GM12878 (cell line): ENCODE measurements around the gene IGSF11. TPM values are rescaled to one million over a fixed set of nuclear protein-coding genes. Genes with fewer than 3 reads are reported as not detected.

Experiments
- ATF7 ChIP-seq: fragments of 450-650 bp; IDR thresholded peaks from 2 replicates; pipeline ENCODE4 v1.6.1; 2016; ENCODE audit warnings: low read depth, mild to moderate bottlenecking
- BRCA1 ChIP-seq: IDR thresholded peaks from 2 replicates; pipeline ENCODE4 v1.6.1; 2011; ENCODE audit warnings: low read depth, low read length, improper control_type of control experiment
- CHD4 ChIP-seq: fragments of 200-600 bp; sonication (generic); IDR thresholded peaks from 2 replicates; pipeline ENCODE4 v1.6.1; 2016; ENCODE audit warnings: mild to moderate bottlenecking
- DPF2 ChIP-seq: fragments of 450-650 bp; IDR thresholded peaks from 2 replicates; pipeline ENCODE4 v1.6.1; 2017; ENCODE audit warnings: mild to moderate bottlenecking
- ESRRA ChIP-seq: IDR thresholded peaks from 2 replicates; pipeline ENCODE4 v1.6.1; 2012; ENCODE audit warnings: mild to moderate bottlenecking, low read length, improper control_type of control experiment
- FOXK2 ChIP-seq: fragments of 450-650 bp; IDR thresholded peaks from 2 replicates; pipeline ENCODE4 v1.6.1; 2017; ENCODE audit warnings: mild to moderate bottlenecking, moderate library complexity
- IKZF2 ChIP-seq, 2 experiments: fragments of 450-650 bp; IDR thresholded peaks; 2 replicates each; pipeline ENCODE4 v1.6.1; 2017; ENCODE audit warnings: mild to moderate bottlenecking in 2 of 2, moderate library complexity in 2 of 2
- KDM1A ChIP-seq: fragments of 200-600 bp; sonication (generic); IDR thresholded peaks from 2 replicates; pipeline ENCODE4 v1.6.1; 2016; ENCODE audit warnings: borderline replicate concordance
- MTA2 ChIP-seq: fragments of 450-650 bp; IDR thresholded peaks from 2 replicates; pipeline ENCODE4 v1.6.1; 2016; ENCODE audit warnings: low read depth, mild to moderate bottlenecking, moderate library complexity
- MYB ChIP-seq: fragments of 150-350 bp; IDR thresholded peaks from 2 replicates; pipeline ENCODE4 v1.6.1; 2014; ENCODE audit warnings: mild to moderate bottlenecking, low read depth, low read length, borderline replicate concordance
- NFIC ChIP-seq: IDR thresholded peaks from 2 replicates; pipeline ENCODE4 v1.6.1; 2012; ENCODE audit warnings: low read depth, mild to moderate bottlenecking, inconsistent platforms, low read length, moderate library complexity
- NR2C1 ChIP-seq: fragments of 450-650 bp; IDR thresholded peaks from 2 replicates; pipeline ENCODE4 v1.6.1; 2017; ENCODE audit warnings: antibody characterized with exemption, mild to moderate bottlenecking, moderate library complexity
- POLR2A ChIP-seq: IDR thresholded peaks from 2 replicates; pipeline ENCODE4 v1.6.1; 2011; ENCODE audit warnings: low read depth, mild to moderate bottlenecking, low read length
- POU2F2 ChIP-seq: IDR thresholded peaks from 3 replicates; pipeline ENCODE4 v1.6.1; 2011; ENCODE audit warnings: low read depth, mild to moderate bottlenecking, low read length, borderline replicate concordance
- RAD21 ChIP-seq: IDR thresholded peaks from 2 replicates; pipeline ENCODE4 v1.6.1; 2011; ENCODE audit warnings: mild to moderate bottlenecking, low read depth, low read length, moderate library complexity; ENCODE audit not compliant: insufficient read depth
- SIX5 ChIP-seq: IDR thresholded peaks from 2 replicates; pipeline ENCODE4 v1.6.1; 2011; ENCODE audit warnings: mild to moderate bottlenecking, low read depth, low read length, moderate library complexity; ENCODE audit not compliant: severe bottlenecking
- SMAD1 ChIP-seq: fragments of 450-650 bp; IDR thresholded peaks from 2 replicates; pipeline ENCODE4 v1.6.1; 2018; ENCODE audit warnings: mild to moderate bottlenecking, low read depth; ENCODE audit not compliant: partially characterized antibody
- SMAD5 ChIP-seq: IDR thresholded peaks from 2 replicates; pipeline ENCODE4 v1.6.1; 2016; ENCODE audit warnings: antibody characterized with exemption, low read depth
- SMARCA5 ChIP-seq: fragments of 450-650 bp; IDR thresholded peaks from 2 replicates; pipeline ENCODE4 v1.6.1; 2017; ENCODE audit warnings: mild to moderate bottlenecking
- SMC3 ChIP-seq: IDR thresholded peaks from 2 replicates; pipeline ENCODE4 v1.6.1; 2011; ENCODE audit warnings: low read length, improper control_type of control experiment, borderline replicate concordance
- SUZ12 ChIP-seq: fragments of 200-600 bp; sonication (generic); IDR thresholded peaks from one replicate; pipeline ENCODE4 v1.6.1; 2018; ENCODE audit warnings: antibody characterized with exemption, mild to moderate bottlenecking; ENCODE audit not compliant: unreplicated experiment
- YY1 ChIP-seq: IDR thresholded peaks from 2 replicates; pipeline ENCODE4 v1.6.1; 2011; ENCODE audit warnings: low read depth, mild to moderate bottlenecking, low read length
- ZNF274 ChIP-seq: IDR thresholded peaks from one replicate; pipeline ENCODE4 v1.8.0; 2011; ENCODE audit not compliant: insufficient read length, insufficient read depth
- ZNF384 ChIP-seq: IDR thresholded peaks from 2 replicates; pipeline ENCODE4 v1.6.1; 2012; ENCODE audit warnings: low read depth, mild to moderate bottlenecking, low read length, improper control_type of control experiment, borderline replicate concordance
- ZZZ3 ChIP-seq: IDR thresholded peaks from 2 replicates; pipeline ENCODE4 v1.6.1; 2011; ENCODE audit warnings: low read depth; ENCODE audit not compliant: control insufficient read depth, insufficient read length
- polyA plus RNA-seq, 11 experiments: library from polyadenylated mRNA; depleted of rRNA in 4 of 11; unstranded in 6 of 11; stranded (reverse) in 5 of 11; fragments of >200 nt; fragmentation: Nextera tagmentation in 4 of 11; fragmentation: Illumina TruSeq in 1 of 11; extraction: Ambion mirVana in 4 of 11; extraction: Trizol in 1 of 11; gene quantifications; 1 replicate in 1 of 11; 2 replicates in 10 of 11; pipeline versions ENCODE4 v1.2.1 to v1.2.3, GENCODE V29; 2011 to 2016; ENCODE audit warnings: inconsistent platforms in 2 of 11, missing spikeins in 2 of 11, low read depth in 1 of 11
- total RNA-seq, 4 experiments: library from RNA; depleted of rRNA in 3 of 4; stranded (reverse); fragments of >200 nt in 3 of 4; fragmentation: Illumina TruSeq in 1 of 4; extraction: Trizol in 1 of 4; gene quantifications; 2 replicates each; pipeline versions ENCODE4 v1.2.1 to v1.2.3, GENCODE V29; 2013 to 2021
- TF ChIP-seq, protein P1 (sequence below): fragments of 450-650 bp; IDR thresholded peaks from 2 replicates; pipeline ENCODE4 v1.6.1; 2017; ENCODE audit warnings: mild to moderate bottlenecking
- TF ChIP-seq, protein P2 (sequence below): fragments of 450-650 bp; IDR thresholded peaks from 2 replicates; pipeline ENCODE4 v1.6.1; 2016; ENCODE audit warnings: mild to moderate bottlenecking
- TF ChIP-seq, protein P3 (sequence below): fragments of 450-650 bp; IDR thresholded peaks from 2 replicates; pipeline ENCODE4 v1.6.1; 2017; ENCODE audit warnings: antibody characterized with exemption, mild to moderate bottlenecking, moderate library complexity

Gene IGSF11
- total and polyA plus RNA-seq, 10 of the 15 experiments (the other 5 are each of a cell fraction or from before 2014, with no cell fraction given) = 0.03 TPM; not detected in 9

DNA sequence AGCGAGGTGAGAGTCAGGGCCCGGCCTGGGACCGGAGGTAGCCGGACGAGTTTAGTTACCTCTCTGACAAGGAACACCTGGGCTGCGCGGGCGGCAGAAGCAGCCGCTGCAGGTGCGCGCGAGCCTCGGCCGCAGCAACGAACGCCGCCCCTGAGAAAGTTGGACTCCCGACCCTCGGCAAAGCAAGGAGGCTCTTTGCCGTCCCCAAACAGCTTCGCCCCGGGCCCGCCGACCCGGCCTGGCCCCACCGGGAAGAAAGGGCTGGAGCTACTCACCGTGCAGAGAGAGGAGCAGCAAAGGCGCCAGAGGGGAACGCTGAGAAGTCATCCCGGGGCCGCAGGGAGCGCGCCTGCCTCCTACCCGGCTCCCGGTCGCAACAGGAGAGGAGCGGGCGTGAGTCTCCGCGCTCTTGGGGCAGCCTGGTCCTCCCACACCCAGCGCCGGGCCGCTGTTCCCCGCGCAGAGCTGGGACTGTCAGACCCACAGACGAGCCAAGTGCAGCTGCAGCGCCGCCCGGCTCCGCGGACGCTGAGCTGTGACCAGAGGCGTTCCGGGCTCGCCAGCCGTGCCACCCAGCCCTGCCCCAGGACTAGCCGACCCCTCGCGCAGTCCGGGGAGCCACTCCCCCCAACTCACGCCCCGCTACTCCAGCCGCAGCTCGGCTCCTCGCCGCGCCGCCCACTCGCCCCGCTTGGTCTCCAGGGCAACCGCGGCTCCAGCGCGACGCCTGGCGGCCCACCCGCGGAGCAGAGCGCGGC lies at the start of gene IGSF11 (continued):
- TF ChIP-seq, protein P1, sequence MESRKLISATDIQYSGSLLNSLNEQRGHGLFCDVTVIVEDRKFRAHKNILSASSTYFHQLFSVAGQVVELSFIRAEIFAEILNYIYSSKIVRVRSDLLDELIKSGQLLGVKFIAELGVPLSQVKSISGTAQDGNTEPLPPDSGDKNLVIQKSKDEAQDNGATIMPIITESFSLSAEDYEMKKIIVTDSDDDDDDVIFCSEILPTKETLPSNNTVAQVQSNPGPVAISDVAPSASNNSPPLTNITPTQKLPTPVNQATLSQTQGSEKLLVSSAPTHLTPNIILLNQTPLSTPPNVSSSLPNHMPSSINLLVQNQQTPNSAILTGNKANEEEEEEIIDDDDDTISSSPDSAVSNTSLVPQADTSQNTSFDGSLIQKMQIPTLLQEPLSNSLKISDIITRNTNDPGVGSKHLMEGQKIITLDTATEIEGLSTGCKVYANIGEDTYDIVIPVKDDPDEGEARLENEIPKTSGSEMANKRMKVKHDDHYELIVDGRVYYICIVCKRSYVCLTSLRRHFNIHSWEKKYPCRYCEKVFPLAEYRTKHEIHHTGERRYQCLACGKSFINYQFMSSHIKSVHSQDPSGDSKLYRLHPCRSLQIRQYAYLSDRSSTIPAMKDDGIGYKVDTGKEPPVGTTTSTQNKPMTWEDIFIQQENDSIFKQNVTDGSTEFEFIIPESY = no peak
- TF ChIP-seq ZNF274 = no peak
- no peak for TF ChIP-seq CHD4
- no peak for TF ChIP-seq MYB
- TF ChIP-seq SIX5 = no peak
- TF ChIP-seq FOXK2 = no peak
- TF ChIP-seq NFIC = no peak
- TF ChIP-seq BRCA1 = no peak
- TF ChIP-seq, protein P2, sequence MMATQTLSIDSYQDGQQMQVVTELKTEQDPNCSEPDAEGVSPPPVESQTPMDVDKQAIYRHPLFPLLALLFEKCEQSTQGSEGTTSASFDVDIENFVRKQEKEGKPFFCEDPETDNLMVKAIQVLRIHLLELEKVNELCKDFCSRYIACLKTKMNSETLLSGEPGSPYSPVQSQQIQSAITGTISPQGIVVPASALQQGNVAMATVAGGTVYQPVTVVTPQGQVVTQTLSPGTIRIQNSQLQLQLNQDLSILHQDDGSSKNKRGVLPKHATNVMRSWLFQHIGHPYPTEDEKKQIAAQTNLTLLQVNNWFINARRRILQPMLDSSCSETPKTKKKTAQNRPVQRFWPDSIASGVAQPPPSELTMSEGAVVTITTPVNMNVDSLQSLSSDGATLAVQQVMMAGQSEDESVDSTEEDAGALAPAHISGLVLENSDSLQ = no peak
- no peak for TF ChIP-seq SMAD1
- no peak for TF ChIP-seq IKZF2 (IDR thresholded peaks at IDR 0.05)
- peak; percentile 40; the same call in 1 of the 2 replicates for TF ChIP-seq SMC3
- TF ChIP-seq, protein P3, sequence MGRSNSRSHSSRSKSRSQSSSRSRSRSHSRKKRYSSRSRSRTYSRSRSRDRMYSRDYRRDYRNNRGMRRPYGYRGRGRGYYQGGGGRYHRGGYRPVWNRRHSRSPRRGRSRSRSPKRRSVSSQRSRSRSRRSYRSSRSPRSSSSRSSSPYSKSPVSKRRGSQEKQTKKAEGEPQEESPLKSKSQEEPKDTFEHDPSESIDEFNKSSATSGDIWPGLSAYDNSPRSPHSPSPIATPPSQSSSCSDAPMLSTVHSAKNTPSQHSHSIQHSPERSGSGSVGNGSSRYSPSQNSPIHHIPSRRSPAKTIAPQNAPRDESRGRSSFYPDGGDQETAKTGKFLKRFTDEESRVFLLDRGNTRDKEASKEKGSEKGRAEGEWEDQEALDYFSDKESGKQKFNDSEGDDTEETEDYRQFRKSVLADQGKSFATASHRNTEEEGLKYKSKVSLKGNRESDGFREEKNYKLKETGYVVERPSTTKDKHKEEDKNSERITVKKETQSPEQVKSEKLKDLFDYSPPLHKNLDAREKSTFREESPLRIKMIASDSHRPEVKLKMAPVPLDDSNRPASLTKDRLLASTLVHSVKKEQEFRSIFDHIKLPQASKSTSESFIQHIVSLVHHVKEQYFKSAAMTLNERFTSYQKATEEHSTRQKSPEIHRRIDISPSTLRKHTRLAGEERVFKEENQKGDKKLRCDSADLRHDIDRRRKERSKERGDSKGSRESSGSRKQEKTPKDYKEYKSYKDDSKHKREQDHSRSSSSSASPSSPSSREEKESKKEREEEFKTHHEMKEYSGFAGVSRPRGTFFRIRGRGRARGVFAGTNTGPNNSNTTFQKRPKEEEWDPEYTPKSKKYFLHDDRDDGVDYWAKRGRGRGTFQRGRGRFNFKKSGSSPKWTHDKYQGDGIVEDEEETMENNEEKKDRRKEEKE = no peak
- no peak for TF ChIP-seq SUZ12
- TF ChIP-seq ESRRA = no peak
- no peak for TF ChIP-seq POU2F2
- no peak for TF ChIP-seq SMAD5
- no peak for TF ChIP-seq MTA2
- TF ChIP-seq SMARCA5 = peak; percentile 76
- no peak for TF ChIP-seq ZNF384
- TF ChIP-seq POLR2A = no peak
- no peak for TF ChIP-seq NR2C1
- TF ChIP-seq KDM1A = no peak
- no peak for TF ChIP-seq ZZZ3
- no peak for TF ChIP-seq ATF7
- TF ChIP-seq DPF2 = peak; percentile 73
- 0 out of 2 replicates have a peak, but pooled peaks have one; percentile 31 for TF ChIP-seq YY1
- TF ChIP-seq RAD21 = peak; percentile 43
